ENCODE data around the gene EPHB3. TPM values are rescaled to one million over a fixed set of nuclear protein-coding genes. Genes with fewer than 3 reads are reported as not detected.
A peak's percentile ranks its signal among the peaks of the same experiment; 100 is the strongest.

Gene EPHB3
- total RNA-seq, 1 donor from 2014 or later = 65.0 TPM

DNA sequence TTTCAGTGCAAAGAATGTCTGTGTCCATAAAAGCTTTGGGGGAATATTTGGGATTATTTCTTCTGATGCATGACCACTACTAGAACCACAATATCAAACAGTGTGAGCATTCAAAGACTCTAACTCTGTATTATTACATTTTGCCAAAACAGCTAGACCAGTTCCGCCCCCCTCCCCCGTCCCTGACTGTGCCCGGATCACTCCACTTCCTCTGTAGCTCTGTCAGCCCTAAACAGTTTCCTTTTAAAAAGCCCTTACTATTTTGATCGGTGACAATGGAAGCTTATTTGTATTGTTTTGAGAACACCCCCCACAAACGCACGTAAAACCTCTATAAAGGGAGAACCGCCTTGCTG is 36.6 kb upstream of the EPHB3 start:
- TF ChIP-seq, protein P1, sequence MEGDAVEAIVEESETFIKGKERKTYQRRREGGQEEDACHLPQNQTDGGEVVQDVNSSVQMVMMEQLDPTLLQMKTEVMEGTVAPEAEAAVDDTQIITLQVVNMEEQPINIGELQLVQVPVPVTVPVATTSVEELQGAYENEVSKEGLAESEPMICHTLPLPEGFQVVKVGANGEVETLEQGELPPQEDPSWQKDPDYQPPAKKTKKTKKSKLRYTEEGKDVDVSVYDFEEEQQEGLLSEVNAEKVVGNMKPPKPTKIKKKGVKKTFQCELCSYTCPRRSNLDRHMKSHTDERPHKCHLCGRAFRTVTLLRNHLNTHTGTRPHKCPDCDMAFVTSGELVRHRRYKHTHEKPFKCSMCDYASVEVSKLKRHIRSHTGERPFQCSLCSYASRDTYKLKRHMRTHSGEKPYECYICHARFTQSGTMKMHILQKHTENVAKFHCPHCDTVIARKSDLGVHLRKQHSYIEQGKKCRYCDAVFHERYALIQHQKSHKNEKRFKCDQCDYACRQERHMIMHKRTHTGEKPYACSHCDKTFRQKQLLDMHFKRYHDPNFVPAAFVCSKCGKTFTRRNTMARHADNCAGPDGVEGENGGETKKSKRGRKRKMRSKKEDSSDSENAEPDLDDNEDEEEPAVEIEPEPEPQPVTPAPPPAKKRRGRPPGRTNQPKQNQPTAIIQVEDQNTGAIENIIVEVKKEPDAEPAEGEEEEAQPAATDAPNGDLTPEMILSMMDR (conservative IDR thresholded peaks at IDR 0.05) = no peak
- Mint-ChIP-seq H3K9me3 (no peaks in the 10 kb centered on the region), H3K36me3 (no peaks in the 10 kb centered on the region), H3K27ac (peak overlapping the region; percentile 74), H3K4me3 (peak overlapping the region; percentile 89), H3K27me3 (peaks cover 72% of the 10 kb centered on the region), H3K4me1 (ENCODE audit: unreplicated experiment) (peaks cover 10% of the 10 kb centered on the region)
- DNase-seq (ENCODE audit: extremely low spot score, unreplicated experiment) = no peak

DNA sequence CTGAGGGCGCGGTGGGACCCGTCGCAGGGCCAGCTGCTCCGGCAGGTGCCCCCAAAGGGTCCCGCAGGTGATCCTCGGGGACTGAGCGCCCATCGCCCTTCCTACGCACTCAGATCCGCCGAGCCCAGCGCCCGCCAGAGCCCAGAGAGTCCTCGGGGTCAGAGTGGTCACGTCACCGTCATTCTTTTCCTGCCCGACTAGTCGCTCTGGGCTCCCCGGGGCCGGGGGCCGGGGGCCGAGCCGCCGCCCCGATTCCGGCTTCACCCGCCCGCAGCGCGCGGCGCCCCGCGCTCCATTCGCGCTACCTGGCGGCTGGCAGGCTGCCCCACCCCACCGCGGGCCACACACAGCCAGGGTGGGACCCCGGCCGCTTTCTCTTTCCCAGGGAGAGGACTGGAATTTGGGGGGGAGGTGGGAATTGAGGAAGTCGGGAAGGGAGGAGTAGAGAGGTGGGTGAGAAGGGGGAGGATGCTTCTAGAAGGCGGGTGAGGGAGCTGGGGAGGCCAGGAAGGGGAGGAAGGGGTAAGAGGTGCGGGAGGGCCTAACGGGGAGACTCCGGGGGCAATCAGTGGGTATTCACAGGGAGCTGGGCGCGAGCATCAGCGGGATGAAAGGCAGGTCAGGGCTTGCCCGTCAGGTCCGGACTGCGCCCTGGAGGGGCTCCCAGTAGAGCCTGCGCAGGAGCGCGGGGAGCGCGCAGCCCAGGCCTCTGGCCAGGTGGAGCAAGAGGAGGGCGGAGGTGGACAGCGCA is 36.1 kb upstream of the EPHB3 start:
- DNase-seq (ENCODE audit: extremely low spot score, unreplicated experiment) = no peak
- TF ChIP-seq, protein P1 (conservative IDR thresholded peaks at IDR 0.05) = no peak
- H3K36me3 Mint-ChIP-seq = no peaks in the 10 kb centered on the region
- H3K4me3 Mint-ChIP-seq = peak overlapping the region; percentile 89
- no peaks in the 10 kb centered on the region for H3K9me3 Mint-ChIP-seq
- H3K27me3 Mint-ChIP-seq = peaks cover 78% of the 10 kb centered on the region
- H3K4me1 Mint-ChIP-seq (ENCODE audit: unreplicated experiment) = peaks cover 10% of the 10 kb centered on the region
- H3K27ac Mint-ChIP-seq = peak overlapping the region; percentile 74

DNA sequence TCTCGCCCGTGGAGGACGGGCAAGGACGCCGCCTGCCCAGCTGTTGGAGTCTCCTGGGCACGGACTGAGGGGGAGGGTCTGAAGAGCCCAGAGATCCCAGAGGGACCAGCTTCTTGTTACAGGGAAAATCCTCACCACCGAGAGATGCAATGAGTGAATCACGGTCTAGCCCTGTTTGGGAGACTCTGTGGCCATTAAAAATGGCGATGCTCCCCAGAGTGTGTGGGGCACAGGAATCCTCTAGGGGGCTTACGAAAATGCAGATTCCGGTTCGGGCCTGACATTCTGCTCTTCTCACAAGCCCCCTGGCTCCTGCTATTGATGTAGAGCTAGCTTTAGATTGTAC is 35.5 kb upstream of the EPHB3 start:
- no peak overlapping the region for H3K27ac Mint-ChIP-seq
- peak overlapping the region; percentile 84 for H3K4me3 Mint-ChIP-seq
- H3K27me3 Mint-ChIP-seq = peaks cover 83% of the 10 kb centered on the region
- H3K9me3 Mint-ChIP-seq = no peaks in the 10 kb centered on the region
- no peak for DNase-seq (ENCODE audit: extremely low spot score, unreplicated experiment)
- no peaks in the 10 kb centered on the region for H3K36me3 Mint-ChIP-seq
- H3K4me1 Mint-ChIP-seq (ENCODE audit: unreplicated experiment) = peaks cover 10% of the 10 kb centered on the region
- TF ChIP-seq, protein P1 (conservative IDR thresholded peaks at IDR 0.05) = peak; percentile 59

DNA sequence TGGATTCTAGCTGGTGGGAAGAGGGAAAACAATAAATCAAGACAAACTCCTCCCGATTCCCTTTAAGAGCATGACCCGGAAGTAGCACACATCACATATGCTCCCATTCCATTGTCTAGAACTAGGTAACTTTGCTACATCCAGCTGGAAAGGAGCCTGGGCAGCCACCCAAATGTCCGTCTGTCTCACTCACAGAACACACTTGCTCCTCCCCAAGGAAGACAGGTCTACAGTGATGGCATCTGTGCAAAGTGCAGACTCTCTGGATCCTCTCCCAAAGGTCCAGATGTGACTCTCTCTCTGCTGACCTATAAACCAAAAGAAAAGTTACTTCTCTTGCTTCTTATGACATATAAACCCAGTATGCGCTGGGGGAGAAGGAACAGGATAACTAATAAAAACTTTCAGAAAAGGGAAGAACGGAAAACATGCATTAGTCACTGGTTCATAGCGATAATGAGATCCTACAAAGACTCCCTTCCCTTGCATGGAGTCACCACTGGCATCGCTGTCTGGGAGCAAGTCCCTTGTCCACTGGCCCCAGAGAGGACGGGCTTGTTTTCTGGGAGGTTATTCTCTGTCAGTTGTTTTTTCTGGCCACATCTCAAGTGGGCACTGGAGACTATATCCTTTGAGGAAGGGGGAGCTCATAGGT is 29.8 kb upstream of the EPHB3 start:
- TF ChIP-seq, protein P1 (conservative IDR thresholded peaks at IDR 0.05) = no peak
- Mint-ChIP-seq H3K27me3 (peaks cover 67% of the 10 kb centered on the region), H3K4me1 (ENCODE audit: unreplicated experiment) (no peaks in the 10 kb centered on the region), H3K36me3 (no peaks in the 10 kb centered on the region), H3K4me3 (no peak overlapping the region), H3K9me3 (no peaks in the 10 kb centered on the region), H3K27ac (no peak overlapping the region)
- no peak for DNase-seq (ENCODE audit: extremely low spot score, unreplicated experiment)

DNA sequence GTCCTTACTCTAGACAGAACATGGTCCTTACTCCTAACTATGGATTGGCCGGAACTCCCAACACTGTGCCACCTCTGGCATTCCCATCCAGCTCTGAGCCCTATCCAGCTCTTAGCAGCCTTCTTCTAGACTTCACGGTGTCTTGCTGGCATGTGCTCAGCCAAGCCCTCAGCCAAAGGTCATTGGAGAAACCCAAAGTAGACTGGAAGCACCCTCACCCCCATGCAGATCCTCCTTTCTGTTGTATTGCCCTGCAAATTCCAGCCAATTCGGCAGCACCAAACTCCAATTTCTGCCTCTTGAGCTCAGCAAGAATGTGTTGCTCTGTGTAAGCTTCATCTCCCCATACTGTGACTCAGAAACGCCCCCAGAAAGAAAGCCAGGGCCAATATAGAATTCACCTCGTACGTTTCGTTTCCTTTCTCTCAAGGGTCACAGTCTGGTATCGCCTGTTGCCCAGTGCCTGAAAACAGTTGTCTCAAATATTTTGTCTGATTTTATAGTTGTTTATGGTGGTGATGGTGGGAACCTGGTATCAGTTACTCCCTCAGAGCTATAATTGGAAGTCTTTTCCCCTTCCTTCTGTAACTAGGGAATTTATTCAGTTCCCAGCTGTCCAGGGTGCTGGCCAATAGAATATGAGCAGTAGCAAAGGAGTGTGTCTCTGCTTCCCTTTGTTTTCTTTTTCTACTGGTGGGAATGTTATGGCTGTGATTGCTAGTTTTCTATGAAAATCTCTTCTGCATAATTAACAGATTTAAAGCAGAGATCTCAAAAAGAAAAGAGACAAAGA is 28.4 kb upstream of the EPHB3 start:
- TF ChIP-seq, protein P1 (conservative IDR thresholded peaks at IDR 0.05) = no peak
- H3K27ac Mint-ChIP-seq = no peak overlapping the region
- no peaks in the 10 kb centered on the region for H3K4me1 Mint-ChIP-seq (ENCODE audit: unreplicated experiment)
- no peaks in the 10 kb centered on the region for H3K36me3 Mint-ChIP-seq
- H3K27me3 Mint-ChIP-seq = peaks cover 67% of the 10 kb centered on the region
- DNase-seq (ENCODE audit: extremely low spot score, unreplicated experiment) = peak; percentile 20
- H3K4me3 Mint-ChIP-seq = no peak overlapping the region
- H3K9me3 Mint-ChIP-seq = no peaks in the 10 kb centered on the region

All from type B pancreatic cell (in vitro differentiated cells).